ENCODE data around the gene TMEM233. TPM values are rescaled to one million over a fixed set of nuclear protein-coding genes. Genes with fewer than 3 reads are reported as not detected.

The TMEM233 gene
- total RNA-seq, 1 donor from 2014 or later: 7.2 TPM

DNA sequence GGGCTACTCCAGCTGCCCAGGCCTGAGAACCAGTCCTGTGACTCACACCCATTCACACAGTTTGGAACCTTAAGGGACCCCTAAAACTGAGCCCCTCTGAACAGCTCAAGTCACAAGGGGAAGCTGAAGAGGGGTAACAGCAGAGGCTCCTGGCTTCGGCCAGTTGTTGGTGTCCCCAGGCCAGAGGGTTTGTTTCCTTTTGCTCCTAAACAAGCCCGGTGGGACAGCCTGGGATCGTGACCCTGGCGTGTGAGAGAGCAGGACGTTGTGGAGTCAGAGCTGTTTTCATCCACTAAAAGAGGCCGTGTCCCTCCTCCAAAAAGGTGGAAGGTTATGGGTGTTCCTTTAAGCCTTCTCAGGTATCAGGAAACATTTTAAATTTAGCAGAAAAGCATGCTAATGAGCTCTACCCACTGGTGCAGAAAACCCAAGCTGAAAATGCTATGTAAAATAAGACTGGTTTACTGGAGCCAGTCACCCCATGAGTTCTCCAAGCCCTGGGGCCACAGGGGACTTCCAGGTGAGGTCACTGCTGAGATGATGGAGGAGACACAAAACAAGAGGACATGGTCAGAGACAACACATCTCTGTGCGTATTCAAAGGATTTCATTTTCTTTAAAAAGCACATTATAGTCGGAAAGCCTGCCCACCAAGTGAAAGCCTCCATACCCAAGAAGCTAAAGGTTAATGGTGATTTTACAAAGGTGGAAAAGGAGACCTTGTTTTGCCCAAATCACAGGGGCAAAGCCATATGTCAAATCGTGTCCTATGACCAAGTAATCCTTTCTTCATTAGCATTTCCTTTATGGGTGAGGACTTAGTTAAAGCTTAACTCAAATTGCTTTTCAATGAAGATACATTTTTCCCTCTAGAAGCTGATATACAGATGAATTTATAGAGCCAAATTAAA lies 88.4 kb downstream of the TMEM233 start:
- Mint-ChIP-seq H3K9me3 (ENCODE audit: unreplicated experiment) (no peaks in the 10 kb centered on the region), H3K36me3 (ENCODE audit: low read depth, unreplicated experiment) (peaks cover 33% of the 10 kb centered on the region), H3K4me3 (ENCODE audit: unreplicated experiment) (no peak overlapping the region), H3K27me3 (ENCODE audit: unreplicated experiment) (peaks cover 4% of the 10 kb centered on the region), H3K27ac (ENCODE audit: unreplicated experiment) (no peak overlapping the region), H3K4me1 (ENCODE audit: unreplicated experiment) (peaks cover 2% of the 10 kb centered on the region)
- DNase-seq (ENCODE audit: low spot score): no peak
- no peak for TF ChIP-seq CTCF (IDR thresholded peaks at IDR 0.05; ENCODE audit: unreplicated experiment)

DNA sequence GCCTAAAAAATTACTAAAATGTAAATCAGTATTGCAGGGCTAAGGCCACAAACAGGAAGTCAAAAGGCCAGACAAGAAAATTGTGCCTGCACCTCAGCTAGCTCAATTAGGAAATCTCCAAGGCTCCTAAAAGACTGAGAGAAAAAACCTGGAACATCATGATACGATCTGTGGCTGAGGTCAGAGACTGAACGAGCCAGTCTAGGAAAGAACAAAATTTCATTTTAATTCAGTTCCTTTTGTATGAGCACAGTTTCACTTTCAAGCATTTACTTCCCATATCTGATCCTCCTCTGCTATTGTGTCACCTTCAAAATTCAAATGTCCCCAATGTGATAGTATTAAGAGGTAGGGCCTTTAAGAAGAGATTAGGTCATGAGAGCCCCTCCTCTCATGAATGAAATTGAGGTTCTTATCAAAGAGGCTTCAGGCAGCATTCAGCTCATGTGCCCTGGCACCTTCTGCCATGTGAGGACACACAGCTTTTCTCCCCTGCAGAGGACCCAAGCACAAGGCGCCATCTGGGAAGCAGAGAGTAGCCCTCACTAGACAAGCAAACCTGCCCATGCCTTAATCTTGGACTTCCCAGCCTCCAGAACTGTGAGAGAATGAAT lies 89.2 kb downstream of the TMEM233 start:
- no peaks in the 10 kb centered on the region for H3K9me3 Mint-ChIP-seq (ENCODE audit: unreplicated experiment)
- no peak overlapping the region for H3K27ac Mint-ChIP-seq (ENCODE audit: unreplicated experiment)
- H3K4me1 Mint-ChIP-seq (ENCODE audit: unreplicated experiment): peaks cover 7% of the 10 kb centered on the region
- H3K4me3 Mint-ChIP-seq (ENCODE audit: unreplicated experiment): no peak overlapping the region
- peaks cover 32% of the 10 kb centered on the region for H3K36me3 Mint-ChIP-seq (ENCODE audit: low read depth, unreplicated experiment)
- DNase-seq (ENCODE audit: low spot score): no peak
- peaks cover 5% of the 10 kb centered on the region for H3K27me3 Mint-ChIP-seq (ENCODE audit: unreplicated experiment)
- no peak for TF ChIP-seq CTCF (IDR thresholded peaks at IDR 0.05; ENCODE audit: unreplicated experiment)

GRCh38 chr12:119683413-119683812 lies 89.8 kb downstream of the TMEM233 start:
- peaks cover 30% of the 10 kb centered on the region for H3K36me3 Mint-ChIP-seq (ENCODE audit: low read depth, unreplicated experiment)
- no peak for TF ChIP-seq CTCF (IDR thresholded peaks at IDR 0.05; ENCODE audit: unreplicated experiment)
- H3K4me3 Mint-ChIP-seq (ENCODE audit: unreplicated experiment): no peak overlapping the region
- H3K27me3 Mint-ChIP-seq (ENCODE audit: unreplicated experiment): peaks cover 5% of the 10 kb centered on the region
- peaks cover 7% of the 10 kb centered on the region for H3K4me1 Mint-ChIP-seq (ENCODE audit: unreplicated experiment)
- no peak for DNase-seq (ENCODE audit: low spot score)
- H3K27ac Mint-ChIP-seq (ENCODE audit: unreplicated experiment): no peak overlapping the region
- H3K9me3 Mint-ChIP-seq (ENCODE audit: unreplicated experiment): no peaks in the 10 kb centered on the region

GRCh38 chr12:119683816-119684215 lies 90.2 kb downstream of the TMEM233 start:
- H3K36me3 Mint-ChIP-seq (ENCODE audit: low read depth, unreplicated experiment): peaks cover 26% of the 10 kb centered on the region
- no peak for DNase-seq (ENCODE audit: low spot score)
- no peak overlapping the region for H3K4me3 Mint-ChIP-seq (ENCODE audit: unreplicated experiment)
- H3K27ac Mint-ChIP-seq (ENCODE audit: unreplicated experiment): no peak overlapping the region
- H3K4me1 Mint-ChIP-seq (ENCODE audit: unreplicated experiment): peaks cover 7% of the 10 kb centered on the region
- H3K9me3 Mint-ChIP-seq (ENCODE audit: unreplicated experiment): no peaks in the 10 kb centered on the region
- H3K27me3 Mint-ChIP-seq (ENCODE audit: unreplicated experiment): peaks cover 5% of the 10 kb centered on the region
- TF ChIP-seq CTCF (IDR thresholded peaks at IDR 0.05; ENCODE audit: unreplicated experiment): no peak
